Neural cell (in vitro differentiated cells): ENCODE results near the gene FRMD4B.

Experiments
- CTCF ChIP-seq: fragments of 450-650 bp; IDR thresholded peaks from 2 replicates; pipeline ENCODE4 v1.5.1; 2014; ENCODE audit warnings: antibody characterized with exemption, mild to moderate bottlenecking, moderate library complexity; ENCODE audit not compliant: poor library complexity, severe bottlenecking
- EZH2 ChIP-seq: fragments of 200-600, 300-800 bp; shearing (Covaris generic), sonication (generic); IDR thresholded peaks from 2 replicates; pipeline ENCODE4 v1.6.1; 2014; ENCODE audit warnings: antibody characterized with exemption, low read length, borderline replicate concordance, mild to moderate bottlenecking; ENCODE audit not compliant: insufficient read depth, poor library complexity, severe bottlenecking
- RAD21 ChIP-seq: fragments of 450-650 bp; conservative IDR thresholded peaks from 2 replicates; pipeline ENCODE4 v1.6.1; 2014; ENCODE audit warnings: antibody characterized with exemption, mild to moderate bottlenecking, moderate library complexity
- SMC3 ChIP-seq: fragments of 450-650 bp; conservative IDR thresholded peaks from 2 replicates; pipeline ENCODE4 v1.6.1; 2014; ENCODE audit warnings: antibody characterized with exemption, mild to moderate bottlenecking, moderate library complexity; ENCODE audit not compliant: poor library complexity
- TAF1 ChIP-seq: IDR thresholded peaks from 2 replicates; pipeline ENCODE4 v1.6.1; 2012; ENCODE audit warnings: low read depth

GRCh38 chr3:69400683-69401082 lies 14.8 kb upstream of the FRMD4B start:
- no peak for TF ChIP-seq SMC3
- TF ChIP-seq RAD21, result no peak
- TF ChIP-seq EZH2, result no peak
- TF ChIP-seq CTCF, result no peak
- no peak for TF ChIP-seq TAF1
